ENCODE measurements around the gene MEP1A.
"Not testable (repeated sequence)": the region's sequence is repeated elsewhere in the genome, so short reads cannot be mapped to it uniquely, and the experiment has no call there.

The MEP1A gene, protein sequence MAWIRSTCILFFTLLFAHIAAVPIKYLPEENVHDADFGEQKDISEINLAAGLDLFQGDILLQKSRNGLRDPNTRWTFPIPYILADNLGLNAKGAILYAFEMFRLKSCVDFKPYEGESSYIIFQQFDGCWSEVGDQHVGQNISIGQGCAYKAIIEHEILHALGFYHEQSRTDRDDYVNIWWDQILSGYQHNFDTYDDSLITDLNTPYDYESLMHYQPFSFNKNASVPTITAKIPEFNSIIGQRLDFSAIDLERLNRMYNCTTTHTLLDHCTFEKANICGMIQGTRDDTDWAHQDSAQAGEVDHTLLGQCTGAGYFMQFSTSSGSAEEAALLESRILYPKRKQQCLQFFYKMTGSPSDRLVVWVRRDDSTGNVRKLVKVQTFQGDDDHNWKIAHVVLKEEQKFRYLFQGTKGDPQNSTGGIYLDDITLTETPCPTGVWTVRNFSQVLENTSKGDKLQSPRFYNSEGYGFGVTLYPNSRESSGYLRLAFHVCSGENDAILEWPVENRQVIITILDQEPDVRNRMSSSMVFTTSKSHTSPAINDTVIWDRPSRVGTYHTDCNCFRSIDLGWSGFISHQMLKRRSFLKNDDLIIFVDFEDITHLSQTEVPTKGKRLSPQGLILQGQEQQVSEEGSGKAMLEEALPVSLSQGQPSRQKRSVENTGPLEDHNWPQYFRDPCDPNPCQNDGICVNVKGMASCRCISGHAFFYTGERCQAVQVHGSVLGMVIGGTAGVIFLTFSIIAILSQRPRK

DNA sequence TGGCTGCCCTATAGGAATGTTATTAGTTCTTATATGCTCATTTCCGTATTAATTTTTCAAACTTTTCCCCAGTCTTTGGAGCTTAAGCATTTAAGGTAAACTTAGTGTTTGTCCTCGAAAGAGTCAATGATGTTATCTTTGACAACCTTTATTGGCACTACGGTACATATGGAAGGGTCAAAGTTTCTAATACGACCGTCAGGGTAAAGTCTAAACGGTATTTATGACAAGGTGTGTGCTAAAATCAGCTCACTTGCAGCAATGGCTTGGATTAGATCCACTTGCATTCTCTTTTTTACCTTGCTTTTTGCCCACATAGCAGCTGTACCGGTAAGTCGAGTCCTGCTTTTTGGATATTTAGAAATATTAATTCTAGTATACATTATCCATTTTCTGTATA, at the start of gene MEP1A:
Gene MEP1A (plus strand): TSS at position 252 of the 400 bp plus-strand sequence. CDS start 10 bp downstream, at position 262.
- FAIRE-seq, result no peak

DNA sequence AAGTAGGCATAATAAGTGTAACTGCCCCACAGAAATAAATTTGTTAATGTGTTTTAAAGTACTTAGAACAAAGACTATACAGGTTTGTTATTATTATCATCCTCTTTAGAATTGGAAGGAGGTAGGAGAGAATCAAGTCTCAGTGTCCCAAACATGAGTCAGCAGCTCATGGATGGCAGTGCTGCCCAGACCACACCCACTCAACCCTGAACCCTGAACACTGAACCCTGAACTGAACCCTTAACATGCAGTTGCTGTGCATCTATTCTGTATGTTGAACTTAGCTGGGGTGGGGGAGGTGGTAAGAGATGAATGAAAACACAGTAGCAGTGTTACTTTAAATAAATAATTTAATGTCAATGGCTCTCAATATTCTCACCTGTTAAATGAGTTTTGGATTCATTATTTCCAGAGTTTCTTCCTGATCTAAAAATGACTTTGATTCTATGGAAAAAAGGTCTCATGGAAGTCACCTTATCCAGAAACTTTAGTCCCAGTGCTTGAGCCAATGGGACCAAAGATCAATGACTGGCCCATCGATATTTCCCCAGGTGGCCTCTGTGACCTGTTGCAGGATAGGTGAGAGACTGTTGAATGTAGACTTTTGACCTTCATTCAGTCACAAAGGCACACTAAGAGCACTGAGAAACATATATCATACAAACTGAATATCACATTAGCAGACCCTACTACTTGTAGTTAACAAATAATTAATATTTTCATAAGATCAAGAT, 49.6 kb upstream of the MEP1A start:
- no peak for FAIRE-seq

DNA sequence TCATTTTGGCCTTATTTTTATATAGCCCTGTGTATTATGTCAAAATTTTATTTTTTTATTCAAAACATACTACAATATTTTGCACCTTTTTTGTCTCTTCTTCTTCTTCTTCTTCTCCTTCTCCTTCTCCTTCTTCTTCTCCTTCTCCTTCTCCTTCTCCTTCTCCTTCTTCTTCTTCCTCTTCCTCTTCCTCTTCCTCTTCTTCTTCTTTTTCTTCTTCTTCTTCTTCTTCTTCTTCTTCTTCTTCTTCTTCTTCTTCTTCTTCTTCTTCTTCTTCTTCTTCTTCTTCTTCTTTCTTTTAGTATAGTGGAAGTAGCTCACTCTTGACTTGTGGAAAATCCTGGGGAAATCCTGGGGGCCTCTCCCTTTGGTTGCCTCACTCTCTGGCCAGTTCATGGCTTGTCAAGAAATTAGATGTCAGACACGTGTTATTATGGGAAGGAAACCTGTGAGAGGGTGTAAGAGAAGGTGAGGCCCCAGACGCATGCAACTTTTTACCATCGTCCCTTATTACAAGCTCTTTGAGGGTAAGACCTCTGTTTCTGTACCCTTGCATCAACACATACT, 48.9 kb upstream of the MEP1A start:
- FAIRE-seq, result not testable (repeated sequence)

DNA sequence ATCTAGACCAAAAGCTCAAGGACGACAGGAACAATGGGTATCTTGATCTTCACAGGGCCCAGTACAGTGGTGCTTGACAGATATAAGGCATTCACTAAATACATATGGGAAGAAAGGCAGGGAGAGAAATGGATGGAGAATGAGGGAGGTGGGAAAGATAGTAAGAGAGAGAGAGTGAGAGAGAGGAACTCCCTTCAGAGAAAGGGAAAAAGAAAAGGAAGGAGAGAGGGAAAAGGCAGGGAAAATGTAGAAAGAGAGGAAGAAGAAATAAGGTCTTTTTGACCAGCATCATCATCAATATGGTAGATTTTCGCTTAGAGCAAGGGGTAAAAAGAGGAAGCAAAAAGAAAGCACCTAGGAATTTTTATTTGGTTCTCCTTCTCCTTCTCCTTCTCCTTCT, 47.2 kb upstream of the MEP1A start:
- FAIRE-seq, result no peak

DNA sequence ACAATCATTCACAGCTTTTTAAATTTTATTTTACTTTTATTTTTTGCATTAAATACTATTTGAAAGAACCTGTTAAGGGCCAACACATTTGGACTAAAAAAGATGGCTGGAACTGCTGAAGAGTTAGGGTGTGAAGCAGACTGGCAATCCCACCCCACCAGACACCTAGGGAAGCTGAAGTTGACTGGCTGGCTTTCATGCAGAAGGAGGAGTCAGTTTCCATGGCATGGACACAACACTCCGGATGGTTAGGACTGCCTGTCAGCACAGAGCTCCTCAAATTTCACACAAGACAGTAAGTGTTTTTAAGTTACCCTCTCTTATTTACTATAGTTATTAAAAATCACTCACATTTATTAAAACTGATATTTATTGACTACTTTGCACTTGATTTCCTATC, 46.5 kb upstream of the MEP1A start, which contains the start of gene ANKRD66:
Gene ANKRD66 (plus strand): TSS at position 238 of the 400 bp plus-strand sequence. CDS start 5,016 bp downstream, outside the sequence.
- FAIRE-seq, result no peak

DNA sequence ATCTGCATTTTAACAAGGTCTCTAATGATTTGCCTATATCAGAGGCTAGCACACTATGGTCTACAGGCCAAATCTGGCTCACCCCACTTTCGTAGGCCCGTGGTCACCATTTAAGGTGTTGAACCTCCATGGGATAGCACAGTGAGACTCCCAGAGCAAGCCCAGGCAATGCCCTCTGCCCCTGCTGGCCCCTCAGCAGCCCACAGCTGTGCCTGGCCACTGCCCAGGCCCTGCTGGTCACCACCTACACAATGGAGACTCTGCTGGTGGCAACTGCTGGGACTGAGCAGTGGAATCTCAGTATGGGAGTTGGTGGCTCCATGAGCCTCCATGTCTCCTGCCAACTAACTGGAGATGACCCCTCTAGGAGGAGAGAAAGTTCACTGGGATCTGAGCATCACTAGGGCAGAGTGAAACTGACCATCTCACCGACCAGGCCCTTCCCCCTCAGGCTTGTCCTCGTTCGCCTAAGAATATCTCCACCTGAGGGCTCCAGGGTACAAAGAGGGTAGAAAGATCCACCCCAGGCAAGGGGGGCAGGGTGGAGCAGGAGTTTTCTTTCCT, 44.2 kb upstream of the MEP1A start:
- no peak for FAIRE-seq

DNA sequence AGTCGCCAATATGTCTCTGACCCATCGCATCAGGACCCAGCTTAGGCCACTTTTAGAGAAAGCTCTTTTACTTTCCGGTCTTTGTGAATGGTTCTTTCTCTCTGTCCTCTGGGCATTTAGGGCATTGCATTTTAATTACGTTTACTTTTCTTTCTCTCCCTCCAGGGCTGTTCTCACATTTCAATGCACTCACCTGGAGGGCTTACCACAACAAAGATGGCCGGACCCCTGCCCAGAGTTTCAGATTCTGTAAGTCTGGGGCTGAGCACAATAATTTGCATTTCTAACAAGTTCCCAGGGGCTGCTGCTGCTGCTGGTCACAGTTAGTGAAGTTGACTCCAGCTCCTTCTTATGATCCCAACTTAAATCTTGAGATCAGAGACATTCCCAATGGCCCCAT, 43.5 kb upstream of the MEP1A start:
- no peak for FAIRE-seq

DNA sequence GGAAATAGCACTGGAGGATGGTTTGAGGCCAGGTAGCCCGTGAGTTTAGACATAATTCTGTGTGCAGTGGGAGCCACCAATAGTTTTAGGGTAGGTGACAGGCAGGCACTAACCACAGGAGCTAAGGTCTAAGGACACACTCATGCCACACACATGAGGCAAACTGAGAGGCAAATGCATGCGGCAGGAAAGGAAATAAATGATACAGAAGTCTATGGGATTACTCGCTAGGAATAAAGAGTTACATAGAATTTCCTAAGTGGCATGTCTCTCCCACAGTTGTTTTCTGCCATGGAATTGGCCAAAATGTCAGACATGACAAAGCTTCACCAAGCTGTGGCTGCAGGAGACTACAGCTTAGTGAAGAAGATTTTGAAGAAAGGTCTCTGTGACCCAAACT, 41.5 kb upstream of the MEP1A start:
- no peak for FAIRE-seq

DNA sequence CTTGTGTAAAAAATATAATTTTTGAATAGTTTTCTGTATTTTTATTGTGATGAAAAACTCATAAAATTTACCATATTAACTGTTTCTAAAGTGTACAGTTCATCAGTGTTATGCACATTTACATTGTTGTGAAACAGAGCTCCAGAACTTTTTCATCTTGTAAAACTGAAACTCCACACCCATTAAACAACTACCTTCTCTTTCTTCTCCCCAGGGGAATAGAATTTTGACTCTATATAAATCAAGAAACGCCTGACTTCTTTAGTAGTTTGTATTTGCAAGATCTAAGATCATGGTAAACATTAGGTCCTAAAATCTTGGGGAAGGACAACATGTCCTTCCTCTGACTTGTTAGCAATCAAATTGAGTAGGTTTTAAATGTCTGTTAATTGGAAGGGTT, 37.3 kb upstream of the MEP1A start:
- no peak for FAIRE-seq

DNA sequence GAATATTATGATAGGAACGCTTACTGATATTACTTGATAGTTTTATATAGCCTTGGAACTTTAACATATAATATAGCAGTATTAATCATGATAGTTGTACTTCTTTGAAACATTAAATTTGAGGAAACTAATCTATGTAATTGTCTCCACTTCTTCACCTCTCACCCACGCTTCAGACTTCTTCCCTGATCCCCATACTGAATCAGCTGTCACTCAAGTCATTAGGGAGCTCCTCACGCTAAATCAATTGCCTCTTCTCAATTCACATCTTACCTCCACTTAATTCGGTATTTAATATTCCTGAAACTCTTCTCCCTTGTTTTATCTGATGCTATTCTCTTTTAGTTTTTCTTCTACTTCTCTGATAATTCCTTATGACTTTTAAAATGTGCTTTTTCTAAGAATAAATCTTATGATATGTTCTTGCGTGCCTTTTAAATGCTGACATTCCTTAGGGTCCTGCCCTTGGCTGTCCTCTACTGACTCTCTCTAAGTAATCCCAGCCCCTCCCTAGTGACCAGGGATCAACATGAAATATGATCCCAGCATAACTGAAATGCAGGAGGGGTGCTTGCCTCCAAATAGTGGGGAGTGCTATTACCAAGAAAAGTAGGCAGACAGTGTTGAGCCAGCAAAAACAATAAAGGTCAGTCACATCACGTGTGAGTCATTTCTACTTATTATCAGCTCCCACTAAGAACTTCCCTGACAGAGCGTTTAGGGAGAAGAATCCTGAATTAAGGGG, 36.5 kb upstream of the MEP1A start:
- no peak for FAIRE-seq

DNA sequence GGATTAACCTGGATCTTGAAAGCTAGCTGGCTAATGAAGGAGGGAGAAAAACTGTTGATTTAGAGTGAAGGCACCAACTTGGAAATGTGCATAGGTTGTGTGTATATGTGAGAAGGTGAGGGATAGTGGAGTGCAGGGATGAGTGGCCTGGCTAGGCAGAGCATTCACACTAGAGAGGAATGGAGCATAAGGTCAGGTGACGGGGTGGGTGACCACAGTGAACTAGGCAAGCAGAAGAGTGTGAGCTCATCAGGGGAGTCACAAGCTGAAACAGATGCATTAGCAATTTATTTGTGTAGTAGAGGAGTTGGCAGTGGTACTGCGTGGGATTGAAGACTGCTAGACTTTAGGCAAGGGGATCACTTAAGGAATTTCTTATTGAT, 36.0 kb upstream of the MEP1A start:
- no peak for FAIRE-seq

DNA sequence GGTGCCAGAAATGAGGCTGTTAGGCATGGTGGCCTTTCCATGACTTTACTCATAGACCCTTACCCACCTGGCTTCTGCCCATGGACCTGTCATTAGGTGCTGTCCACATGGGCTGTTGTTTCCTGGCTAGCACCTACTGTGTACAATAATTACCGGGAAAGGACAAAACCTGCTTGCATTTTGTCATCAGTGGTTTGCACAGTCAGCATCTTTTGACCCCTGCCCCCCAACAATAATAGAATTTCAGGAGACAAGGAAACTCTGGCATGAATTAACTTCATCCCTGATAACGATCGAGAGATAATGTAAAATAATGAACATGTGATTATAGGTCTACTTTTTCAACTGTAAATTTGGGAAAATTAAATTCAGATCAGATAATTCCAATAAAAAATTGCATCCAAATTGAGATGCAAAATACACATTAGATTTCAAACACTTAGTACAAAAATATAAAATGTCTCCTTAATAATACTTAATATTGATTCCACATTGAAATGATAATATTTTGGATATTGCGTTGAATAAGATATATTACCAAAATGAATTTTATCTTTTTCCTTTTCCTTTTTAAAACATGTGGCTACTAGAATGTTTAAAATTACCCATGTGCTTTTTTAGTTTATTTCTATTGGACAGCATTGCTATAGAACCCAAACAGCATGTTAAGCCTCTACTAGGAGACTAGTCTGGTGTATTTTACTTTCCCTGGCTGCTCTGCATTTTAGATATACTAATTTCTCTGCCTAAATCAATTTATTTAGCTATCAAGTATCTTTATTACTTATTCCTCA, 34.0 kb upstream of the MEP1A start:
- FAIRE-seq, result no peak

DNA sequence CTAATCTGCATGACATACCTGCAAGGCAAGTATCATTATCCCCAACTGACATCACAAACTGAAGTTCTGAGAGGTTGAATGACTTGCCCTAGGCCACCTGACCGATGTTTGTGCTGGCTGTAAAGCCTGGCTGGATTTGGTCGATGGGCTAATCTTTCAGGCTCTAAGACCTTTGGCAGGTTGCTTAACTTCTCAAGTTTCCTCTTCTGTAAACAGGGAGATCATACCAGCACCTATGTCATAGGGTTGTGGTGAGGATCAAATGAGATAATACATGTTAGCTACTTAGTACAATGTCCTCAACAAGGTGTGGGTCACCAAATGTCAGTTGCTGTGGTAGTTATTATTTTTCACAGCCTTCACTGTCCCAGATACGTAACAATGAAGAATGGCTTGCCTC, 32.3 kb upstream of the MEP1A start:
- no peak for FAIRE-seq

DNA sequence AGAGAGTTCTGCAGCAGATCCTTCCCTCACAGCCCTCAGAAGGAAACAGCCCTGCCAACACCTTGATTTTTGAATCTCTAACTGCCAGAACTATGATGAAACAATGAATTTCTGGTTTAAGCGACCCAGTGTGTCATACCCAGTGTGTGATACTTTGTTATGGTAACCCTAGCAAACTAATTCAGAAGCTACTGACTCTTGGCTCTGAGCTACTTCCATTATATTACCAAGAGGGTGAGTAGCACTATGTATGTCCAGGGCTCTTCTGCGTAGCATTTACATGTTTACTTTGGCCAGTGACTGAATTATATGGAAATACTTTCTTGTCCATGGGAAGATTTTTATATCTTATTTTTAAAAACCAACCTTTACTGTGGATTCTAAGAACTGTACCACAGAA, 29.7 kb upstream of the MEP1A start:
- no peak for FAIRE-seq

DNA sequence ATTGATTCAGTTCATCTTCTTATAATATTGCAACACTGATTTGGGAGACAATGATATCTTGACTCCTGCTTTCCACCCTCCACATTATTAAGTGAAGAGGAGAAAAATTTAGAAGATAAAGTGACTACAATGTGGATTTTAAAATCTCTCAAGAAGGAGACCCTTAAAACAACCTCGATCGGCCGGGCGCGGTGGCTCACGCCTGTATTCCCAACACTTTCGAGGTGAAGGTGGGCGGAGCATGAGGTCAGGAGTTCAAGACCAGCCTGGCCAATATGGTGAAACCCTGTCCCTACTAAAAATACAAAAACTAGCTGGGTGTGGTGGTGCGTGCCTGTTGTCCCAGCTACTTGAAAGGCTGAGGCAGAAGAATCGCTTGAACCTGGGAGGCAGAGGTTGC, 28.9 kb upstream of the MEP1A start:
- FAIRE-seq, result not testable (repeated sequence)

DNA sequence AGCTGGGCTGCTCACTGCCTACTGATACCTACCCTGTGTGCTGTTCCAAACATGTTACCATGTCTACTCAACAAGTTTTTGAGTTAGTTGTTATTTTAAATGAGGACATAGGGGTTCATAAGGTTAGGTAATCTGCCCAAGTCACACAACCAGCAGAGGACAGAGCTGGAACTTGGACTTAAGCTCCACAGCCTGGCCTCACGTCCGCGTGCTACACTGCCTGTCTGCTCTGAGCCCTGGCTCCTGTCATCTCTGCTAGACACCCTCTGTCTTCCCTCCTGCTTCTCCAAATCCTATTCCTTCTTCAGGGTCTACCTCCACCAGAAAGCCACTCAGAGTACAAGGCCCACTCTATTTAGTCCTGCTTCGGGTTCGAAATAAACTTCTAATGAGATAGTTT, 28.2 kb upstream of the MEP1A start:
- FAIRE-seq, result no peak

DNA sequence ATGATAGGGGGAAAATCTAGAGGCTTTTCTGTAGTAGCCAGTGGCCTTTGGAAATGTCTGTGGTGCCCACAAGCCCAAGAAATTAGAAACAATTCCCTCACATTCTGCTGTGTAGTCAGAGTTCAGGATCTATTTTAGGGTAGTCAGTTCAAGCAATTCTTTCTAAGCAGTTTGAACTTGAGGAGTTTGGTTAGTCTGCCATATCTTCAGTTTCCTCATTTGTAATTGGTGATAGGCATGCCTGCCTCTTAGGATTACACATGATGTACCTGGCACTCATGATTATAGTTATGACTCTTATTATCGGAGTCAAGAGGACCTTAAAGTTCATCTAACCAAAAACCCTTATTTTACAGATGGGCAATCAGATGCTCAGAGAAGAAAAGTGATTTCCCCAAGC, 21.2 kb upstream of the MEP1A start:
- no peak for FAIRE-seq

DNA sequence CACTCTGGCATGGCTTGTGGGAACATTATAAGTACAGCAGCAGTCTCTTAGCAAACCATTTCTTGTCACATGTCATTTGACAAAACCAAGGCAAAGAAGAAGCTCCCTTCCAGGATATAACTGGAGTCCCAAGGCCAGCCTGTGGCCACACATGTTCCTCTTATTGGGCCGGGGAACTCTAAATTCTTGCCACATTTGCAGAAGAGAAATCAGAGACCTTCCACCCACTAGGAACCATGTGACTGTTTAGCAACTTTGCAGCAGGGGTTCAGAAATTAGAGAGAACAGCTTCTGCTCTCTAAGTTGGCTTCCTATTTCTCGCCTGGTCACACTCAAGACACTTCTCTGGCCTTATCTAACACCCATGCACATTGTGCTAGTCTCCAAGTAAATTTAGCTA, 20.4 kb upstream of the MEP1A start:
- no peak for FAIRE-seq

DNA sequence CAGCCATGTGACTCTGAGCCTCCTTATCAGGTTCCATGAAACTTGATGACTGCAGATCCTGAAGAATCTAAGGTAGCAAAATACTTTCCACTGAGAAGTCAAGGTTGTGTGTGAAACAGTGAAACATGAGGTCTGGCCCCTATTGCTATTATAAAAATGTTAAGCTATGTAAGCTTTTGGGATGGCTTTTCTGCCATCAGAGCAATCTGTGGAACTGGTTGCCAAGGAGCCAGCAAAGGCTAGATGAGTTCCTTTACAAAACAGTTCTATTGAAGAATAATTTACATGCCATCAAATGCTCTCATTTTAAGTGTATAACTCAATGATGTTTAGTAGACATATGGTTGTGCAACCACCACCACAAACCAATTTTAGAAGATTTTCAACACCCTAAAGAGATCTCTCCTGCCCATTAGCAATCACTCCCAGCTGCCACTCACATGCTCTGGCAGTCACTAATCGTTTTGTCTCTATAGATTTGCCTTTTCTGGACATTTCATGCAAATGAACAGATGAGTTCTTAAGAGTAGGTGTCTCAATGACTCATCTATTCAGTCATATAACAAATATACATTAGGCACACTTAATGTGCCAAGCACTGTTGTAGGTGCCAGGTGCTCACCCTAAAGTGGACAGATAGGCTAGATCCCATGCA, 19.9 kb upstream of the MEP1A start:
- no peak for FAIRE-seq

DNA sequence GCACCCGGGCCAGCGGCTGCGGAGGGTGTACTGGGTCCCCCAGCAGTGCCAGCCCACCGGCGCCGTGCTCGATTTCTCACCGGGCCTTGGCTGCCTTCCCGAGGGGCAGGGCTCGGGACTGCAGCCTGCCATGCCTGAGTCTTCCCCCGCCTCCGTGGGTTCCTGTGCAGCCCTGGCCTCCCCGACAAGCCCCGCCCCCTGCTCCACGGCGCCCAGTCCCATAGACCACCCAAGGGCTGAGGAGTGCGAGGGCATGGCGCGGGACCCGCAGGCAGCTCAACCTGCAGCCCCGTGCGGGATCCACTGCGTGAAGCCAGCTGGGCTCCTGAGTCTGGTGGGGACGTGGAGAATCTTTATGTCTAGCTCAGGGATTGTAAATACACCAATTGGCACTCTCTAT, 18.5 kb upstream of the MEP1A start:
- FAIRE-seq, result not testable (repeated sequence)

Data from A204.1 (cell line).